COR-L47 (cell line): Measurements from ENCODE around the gene IL10.
"Not testable (repeated sequence)": the region's sequence is repeated elsewhere in the genome, so short reads cannot be mapped to it uniquely, and the experiment has no call there.

ENCODE experiments used
- DNase-seq: peaks from one replicate; lab custom pipeline; 2025; lab: John Stamatoyannopoulos, UW

Gene IL10

DNA sequence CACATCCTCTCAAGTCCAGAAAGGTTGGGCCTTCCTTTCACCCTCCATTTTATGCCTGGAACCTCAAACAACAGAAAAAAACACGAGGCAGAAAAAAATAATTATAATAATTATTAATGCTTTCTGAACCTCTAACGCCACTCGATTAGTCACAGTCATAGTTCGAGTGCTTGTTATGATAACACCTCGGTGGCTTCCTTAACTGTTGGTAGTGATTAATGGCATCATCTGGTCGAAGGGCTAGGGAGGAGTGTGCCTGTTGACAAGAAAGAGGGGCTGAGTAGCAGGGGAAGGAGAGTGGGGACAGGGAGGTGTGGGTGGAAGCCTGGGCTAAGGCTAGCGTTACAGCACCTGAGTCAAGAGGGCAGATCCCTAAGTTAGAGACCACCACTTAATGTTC, 21.3 kb upstream of the IL10 start:
- no peak for DNase-seq

- DNase-seq, result no peak
Measured at GRCh38 chr1:206792939-206793607, 20.8 kb upstream of the IL10 start.

GRCh38 chr1:206790502-206791250, 18.4 kb upstream of the IL10 start:
- DNase-seq, result no peak

DNA sequence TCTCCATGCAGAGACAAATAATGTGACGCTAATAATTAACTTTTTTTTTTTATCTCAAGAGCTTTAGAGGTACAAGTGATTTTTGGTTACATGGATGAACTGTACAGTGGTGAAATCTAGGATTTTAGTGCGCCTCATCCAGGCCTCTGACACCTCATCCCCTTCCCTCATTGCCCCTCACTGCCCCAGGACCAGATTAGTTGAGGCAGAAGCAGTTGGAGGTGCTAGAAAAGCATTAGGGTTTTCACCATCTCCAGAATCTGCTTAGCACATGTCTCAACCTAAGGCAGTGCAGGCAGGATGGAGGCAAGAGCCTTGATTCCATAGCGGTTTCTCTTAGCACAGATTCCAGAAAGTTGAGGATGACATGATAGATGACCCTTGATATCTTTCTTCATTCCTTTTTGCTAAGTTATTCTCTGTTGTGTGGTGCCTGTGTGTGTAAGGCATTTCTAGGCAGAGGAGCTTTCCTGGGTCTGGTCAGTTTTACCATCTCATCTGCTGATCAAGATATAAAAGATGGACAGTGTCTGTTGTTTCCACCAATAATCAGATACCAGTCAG, 16.3 kb upstream of the IL10 start:
- DNase-seq, result no peak

GRCh38 chr1:206787891-206788290, 15.6 kb upstream of the IL10 start:
- DNase-seq, result no peak

- DNase-seq, result no peak
Measured at GRCh38 chr1:206786212-206786886, 14.1 kb upstream of the IL10 start.

- no peak for DNase-seq
Measured at GRCh38 chr1:206785182-206785765, 13.0 kb upstream of the IL10 start.

GRCh38 chr1:206784471-206784903, 12.2 kb upstream of the IL10 start:
- no peak for DNase-seq

GRCh38 chr1:206783506-206783905, 11.2 kb upstream of the IL10 start:
- no peak for DNase-seq

DNA sequence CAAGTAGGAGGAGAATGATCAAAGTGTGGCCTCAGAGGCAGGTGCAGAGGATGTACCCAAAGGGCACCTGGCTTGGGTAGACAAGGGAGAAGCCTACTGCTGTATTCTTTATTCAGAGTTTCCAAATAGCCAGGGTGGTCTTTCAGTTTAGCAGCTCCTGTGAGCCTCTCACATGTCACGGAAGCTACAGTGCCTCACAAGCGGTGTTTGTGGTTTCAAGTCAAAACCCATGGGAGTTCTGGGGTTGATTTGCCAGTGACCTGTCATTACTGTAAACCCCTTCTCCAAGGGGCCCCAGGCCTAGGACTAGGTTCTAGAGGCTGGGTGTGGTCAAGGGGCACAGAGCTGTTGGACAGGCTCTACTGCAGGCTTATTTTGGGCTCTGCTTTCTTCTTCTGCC, 10.2 kb upstream of the IL10 start:
- no peak for DNase-seq

DNA sequence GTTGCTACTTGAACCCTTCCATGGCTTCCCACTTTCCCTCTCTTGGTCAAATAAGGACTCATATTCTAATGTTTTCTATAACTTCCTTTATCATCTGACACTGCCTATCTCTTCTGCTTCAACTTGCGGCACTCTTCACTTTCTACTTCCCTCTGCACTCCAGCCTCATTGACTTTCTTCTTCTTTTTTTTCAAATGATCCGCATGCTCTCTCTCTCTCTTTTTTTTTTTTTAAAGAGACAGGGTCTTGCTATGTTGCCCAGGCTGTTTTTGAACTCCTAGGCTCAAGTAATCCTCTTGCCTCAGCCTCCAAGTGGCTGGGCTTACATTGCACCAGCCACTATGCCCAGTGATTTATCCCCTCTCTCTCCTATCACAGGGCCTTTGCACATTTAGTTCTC, 7.3 kb upstream of the IL10 start:
- no peak for DNase-seq

GRCh38 chr1:206778911-206779310, 6.6 kb upstream of the IL10 start:
- not testable (repeated sequence) for DNase-seq

DNA sequence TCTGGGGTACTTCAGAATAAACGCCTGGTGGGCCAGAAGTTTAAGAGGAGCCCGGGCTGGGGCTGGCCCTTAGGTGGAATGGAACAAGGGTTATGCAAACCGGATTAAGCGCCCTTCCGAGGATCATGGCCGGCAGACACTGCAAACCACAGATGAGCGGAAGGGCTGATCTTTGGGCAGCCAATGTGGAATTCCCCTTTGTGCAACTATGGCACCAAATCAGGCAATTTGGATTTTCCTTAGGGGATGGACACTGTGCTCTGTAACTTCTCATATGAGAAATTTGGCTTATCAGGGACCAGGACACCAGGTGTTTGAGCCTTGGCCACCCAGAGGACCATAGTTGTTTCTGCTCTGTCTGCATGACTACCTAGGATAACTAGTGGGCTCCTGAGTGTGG, 5.7 kb upstream of the IL10 start:
- no peak for DNase-seq

DNA sequence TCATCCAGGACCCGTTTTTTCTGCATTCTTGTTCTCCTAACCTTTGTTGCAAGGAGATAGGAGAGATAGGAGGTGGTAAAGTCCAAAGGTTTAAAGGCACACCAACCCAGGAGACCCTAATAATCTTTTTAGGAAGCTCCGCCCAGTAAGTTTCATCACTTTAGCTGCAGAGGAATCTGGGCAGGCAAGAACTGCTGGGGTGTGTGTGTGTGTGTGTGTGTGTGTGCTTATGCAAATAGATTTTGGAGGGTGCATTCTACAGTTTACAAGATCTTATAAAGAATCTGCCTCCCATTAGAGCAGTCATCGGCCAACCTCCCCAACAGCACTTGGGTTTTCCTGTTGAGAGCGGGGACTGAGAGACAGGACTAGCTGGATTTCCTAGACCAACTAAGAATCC, 3.9 kb upstream of the IL10 start:
- no peak for DNase-seq

GRCh38 chr1:206774093-206774492, 1.8 kb upstream of the IL10 start:
- no peak for DNase-seq

DNA sequence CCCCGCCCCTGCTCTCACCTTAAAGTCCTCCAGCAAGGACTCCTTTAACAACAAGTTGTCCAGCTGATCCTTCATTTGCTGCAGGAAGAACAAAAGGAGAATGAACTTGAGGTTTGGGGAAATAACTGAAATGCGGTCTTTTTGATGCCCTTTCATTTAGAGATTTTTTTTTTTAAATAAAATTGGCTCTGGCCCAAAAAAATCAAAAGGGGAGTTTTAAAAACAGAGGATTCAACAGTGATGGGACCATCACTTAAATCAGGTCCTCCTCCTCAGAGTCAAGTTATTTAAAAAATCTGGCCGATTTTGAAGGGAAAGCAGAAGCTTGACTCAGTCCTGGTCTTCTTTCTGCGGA, 979 bp downstream of the IL10 start:
- no peak for DNase-seq

DNA sequence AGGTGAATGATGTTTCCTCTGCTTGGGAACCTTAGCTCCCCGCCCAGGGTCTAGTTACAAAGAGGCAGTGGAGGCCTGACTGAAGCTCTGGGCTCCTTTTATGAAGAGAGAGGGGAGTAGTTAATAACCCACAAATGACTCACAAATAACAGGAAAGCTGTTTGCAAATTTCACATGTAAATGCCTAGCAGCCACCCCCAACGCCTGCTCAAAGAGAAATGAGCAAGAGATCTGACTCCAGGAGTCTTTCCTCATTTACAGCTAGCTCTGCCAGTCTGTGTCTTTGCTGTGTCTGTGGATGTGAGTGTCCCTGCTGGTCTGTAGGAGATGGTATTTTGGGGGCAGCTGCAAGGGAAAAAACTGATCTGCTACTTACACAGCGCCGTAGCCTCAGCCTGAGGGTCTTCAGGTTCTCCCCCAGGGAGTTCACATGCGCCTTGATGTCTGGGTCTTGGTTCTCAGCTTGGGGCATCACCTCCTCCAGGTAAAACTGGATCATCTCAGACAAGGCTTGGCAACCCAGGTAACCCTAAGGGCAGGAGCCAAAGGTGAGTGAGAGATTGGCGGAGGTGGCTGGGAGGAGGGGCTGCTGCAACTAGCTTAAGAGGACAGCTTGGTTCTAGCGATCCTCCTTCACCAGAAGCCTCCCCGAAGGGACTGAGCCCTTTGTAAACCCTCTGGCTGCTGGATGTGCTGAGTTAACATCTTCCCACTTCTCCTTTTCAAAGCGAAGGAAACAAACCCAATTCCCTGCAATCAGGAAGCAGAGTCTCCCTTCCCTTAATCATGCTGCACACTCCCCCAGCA, 1.6 kb downstream of the IL10 start, which contains the start of gene IL19:
Gene IL19, plus strand, starts transcription at position 243 of the 807 bp plus-strand sequence. CDS start 65,890 bp downstream, outside the sequence.
- no peak for DNase-seq

DNA sequence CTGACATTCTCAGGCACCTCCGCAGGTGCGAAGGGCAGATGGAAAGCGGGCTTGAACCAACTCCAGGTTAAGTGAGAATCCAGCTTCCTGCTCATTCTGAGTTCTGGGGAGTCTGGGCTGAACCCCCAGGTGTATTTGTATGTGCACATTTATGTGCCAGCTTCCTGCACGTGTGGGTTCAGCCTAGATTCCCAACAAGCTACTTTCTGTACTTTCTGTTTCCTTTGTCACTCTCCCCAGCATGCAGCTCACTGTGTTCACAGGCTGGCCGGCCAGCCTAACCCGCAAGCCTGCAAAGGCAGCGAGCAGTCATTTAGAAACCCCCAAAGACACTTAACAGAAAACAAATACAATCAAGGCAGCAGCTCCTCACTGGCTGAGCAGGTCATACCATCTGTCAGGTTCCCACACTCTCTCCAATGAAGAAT, 3.0 kb downstream of the IL10 start:
- DNase-seq, result no peak

DNA sequence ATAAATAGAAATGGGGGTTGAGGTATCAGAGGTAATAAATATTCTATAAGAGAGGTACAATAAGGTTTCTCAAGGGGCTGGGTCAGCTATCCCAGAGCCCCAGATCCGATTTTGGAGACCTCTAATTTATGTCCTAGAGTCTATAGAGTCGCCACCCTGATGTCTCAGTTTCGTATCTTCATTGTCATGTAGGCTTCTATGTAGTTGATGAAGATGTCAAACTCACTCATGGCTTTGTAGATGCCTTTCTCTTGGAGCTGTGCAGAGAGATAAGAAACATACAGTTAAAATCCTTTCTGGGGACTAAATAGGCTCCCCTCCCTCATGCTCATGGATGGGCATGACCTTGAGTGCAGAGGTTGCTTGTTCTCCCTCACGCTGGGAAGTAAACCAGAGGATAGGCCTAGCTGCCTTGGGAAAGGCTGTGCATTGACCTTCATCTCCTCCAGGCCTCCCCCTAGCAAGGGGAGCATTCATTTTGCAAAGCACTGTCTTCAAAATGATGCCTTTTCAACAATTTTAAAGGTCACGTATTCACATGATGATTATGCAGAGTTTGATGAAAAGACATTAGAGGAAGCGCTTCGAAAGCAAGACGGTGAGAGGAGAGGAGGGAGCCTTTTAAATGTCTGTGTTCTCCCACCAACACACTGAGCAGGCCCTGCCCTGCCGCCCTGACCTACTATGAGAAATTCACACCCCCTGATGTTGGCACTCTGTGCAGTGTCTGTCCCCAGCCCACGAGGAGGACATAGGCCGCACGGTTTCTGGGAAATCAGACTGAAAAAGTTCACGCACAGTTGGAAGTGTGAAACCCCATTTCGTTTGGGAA, 3.6 kb downstream of the IL10 start:
- no peak for DNase-seq

DNA sequence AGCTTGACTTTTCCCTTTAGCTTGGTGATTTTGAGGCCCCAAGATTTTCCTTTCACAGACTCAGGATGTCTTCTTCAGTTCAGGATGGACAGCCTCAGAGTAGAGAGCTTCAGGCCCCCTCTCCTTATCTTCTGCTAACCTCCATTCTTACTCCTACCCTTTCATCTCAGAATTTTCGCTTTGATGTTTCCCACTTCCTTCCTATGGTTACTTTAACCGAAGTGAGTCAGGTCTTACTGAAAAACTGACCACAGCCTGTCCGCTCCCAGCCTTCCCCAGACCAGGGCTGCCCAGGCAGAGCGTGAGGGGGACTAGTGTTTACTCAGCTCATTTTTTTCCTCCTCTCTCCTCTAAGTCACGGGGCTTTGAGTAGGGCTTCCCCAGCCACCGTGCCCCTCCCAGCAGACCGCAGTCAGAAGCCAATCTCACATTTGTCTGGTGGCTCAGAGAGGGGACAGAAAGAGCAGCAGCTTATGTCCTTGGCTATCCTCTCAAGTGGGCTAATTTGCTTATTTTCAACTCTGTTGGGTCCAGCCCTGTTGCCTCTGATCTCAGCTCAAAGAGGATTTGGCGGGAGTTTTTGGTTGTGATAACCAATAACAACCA, 5.9 kb downstream of the IL10 start:
- DNase-seq, result no peak
